HG03135 (cell line): ENCODE measurements around the gene CCDC73.
"Not testable (repeated sequence)": the region's sequence is repeated elsewhere in the genome, so short reads cannot be mapped to it uniquely, and the experiment has no call there.

Experiments
- ATAC-seq: cut with Tn5 transposase; IDR thresholded peaks from one replicate; pipeline ENCODE4 v1.9.1; 2021; ENCODE audit warnings: mild to moderate bottlenecking, moderate library complexity; ENCODE audit not compliant: unreplicated experiment

Gene CCDC73

DNA sequence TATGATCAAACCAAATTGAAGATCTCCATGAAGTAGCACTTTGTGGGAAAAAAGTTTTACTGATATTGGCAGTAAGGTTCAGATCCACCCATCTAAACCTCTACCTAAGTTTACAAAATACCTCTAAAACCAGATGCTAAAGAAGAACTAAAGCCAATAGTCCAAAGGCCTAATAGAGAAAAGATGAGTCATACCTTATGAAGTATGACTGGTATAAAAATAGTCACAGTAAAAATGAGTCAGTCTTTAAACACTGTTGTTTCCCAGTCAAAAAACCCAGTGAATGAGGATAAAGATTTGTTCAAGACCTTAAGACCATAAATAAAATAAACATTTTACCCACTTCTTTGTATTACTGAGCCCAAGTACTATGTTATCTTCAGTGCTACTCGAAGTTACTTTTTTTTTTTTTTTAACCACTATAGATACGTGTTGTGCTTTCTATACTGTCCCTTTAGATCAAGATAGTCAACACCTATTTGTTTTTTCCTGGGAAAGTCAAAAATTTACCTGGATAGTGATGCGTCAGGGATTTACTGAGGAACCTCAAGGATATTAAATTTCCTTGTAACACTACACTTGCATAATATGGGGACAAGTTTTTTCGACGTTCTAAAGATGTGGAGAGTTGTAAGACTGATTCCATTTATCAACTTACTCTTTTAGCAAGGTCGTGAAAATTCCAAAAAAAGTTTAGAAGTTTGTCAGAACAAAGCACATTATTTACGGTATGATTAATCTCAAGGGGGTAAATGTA, 87.3 kb downstream of the CCDC73 start:
- peak; percentile 70 for ATAC-seq

DNA sequence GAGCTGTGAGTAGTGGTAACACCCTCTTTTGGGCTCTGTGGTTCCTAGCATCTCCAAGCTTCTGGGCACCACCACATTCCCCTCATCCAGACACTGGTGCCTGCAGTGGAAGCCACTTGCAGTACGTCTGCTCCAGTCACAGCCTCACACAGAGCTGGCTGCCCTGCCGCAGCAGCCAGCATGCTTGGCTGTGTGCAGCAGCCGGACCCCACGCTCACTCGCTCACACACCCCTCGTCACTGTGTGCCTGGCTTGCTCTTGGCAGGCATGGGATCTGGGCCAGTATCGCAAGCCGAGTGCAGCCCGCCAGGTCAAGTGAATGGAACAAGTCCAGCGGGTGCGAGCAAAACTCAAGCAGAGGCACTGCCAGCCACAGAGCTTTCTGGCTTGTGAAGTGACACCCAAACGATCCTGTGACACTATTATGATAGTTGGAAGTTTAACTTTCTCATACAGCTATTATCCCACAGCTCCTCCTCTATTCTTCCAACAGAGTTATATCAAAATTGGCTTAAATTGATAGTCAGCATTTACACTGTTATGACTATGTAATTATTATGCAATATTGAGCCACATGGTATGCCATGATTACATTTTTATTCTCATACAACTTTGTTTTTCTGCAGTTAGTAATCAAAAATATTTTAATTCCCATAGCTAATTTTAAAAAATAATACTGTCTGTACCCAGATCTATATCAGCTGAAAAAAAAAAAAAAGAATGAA, 89.0 kb downstream of the CCDC73 start:
- no peak for ATAC-seq

DNA sequence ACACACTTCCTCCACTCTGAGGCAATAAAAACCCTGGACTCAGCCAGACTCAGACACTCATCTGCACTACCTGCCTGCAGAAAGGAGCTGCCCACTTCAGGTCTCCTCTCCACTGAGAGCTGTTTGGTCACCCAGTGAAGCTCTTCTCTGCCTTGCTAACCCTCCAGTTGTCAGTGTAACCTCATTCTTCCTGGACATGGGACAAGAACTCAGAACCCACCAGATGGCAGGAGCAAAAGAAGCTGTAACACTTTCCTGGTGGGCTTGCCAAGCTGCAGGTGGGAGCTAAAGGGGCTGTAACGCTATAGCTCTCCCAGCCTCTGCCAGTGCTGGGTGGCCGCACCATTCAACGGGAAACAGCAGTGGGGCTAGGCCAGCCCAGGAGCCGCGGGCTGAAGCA, 89.7 kb downstream of the CCDC73 start:
- ATAC-seq: no peak

DNA sequence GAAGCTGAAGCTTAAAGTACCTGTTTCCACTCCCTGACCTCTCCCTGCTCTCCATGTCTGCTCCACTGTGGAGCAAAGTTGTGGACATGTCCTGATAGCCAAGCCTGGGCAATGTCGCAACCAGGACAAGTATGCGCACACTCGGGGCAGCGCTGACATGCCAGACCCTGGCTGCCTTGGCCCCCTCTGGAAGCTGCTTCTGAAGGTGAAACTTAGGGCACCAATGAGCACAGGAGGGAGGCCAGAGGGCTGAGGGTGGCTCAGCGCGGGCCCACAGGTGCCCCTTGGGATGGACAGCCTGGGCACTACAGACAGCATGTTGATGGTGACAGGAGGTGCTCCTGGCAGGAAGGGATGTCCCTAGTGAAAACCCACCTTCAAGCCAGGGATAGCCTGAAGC, 90.2 kb downstream of the CCDC73 start:
- no peak for ATAC-seq

DNA sequence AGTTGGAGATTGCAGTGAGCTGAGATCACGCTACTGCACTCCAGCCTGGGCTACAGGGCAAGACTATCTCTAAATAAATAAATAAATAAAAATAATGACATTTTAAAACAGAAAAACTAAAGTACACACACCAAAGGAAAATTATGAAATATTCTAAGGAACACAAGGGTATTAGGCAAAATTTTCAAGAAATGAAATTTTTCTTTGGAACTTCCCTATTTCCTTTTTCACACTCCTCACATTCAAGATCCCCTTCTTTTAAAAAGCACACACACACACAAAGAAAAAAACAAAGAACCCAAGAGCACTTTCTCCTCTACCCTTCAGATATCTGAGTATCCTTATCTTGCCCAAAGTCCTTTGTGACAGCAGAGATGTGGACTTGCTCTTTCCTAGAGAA, 92.8 kb downstream of the CCDC73 start:
- ATAC-seq: no peak

DNA sequence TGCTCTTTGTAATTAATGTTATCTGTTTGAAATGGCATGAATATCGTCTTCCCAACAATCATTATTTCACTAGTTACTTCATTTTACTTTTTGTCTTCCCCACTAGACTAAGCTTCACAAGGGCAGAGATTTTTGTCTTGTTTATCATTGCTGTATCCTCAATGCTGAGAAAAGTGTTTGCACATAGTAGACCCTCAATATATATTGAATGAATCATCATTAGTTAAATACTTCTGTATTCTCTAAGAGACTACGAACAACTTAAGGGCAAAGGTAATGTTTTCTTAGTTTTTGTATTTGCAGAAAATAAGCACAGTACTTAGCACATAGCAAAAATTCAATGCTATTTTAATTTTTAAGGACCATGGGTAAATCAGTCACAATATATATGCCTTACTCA, 95.9 kb downstream of the CCDC73 start:
- ATAC-seq: no peak

DNA sequence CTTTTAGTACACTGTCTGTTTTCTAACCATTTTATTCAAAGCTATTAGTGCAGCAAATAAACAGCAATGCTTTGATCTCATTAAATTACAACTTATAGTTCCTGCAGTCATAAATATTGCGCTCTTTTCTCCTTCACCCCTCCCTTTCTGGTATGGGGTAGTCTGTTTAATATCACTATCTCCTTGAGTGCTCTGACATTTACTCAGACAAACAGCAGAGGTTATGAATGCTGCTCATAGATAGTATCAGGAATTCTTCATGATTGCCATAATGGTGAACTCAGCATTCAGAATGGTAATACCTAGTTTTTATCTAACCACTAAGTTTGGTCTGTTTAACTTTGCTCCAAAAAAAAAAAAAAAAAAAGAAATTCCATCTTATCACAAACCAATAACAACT, 123.4 kb downstream of the CCDC73 start:
- no peak for ATAC-seq

DNA sequence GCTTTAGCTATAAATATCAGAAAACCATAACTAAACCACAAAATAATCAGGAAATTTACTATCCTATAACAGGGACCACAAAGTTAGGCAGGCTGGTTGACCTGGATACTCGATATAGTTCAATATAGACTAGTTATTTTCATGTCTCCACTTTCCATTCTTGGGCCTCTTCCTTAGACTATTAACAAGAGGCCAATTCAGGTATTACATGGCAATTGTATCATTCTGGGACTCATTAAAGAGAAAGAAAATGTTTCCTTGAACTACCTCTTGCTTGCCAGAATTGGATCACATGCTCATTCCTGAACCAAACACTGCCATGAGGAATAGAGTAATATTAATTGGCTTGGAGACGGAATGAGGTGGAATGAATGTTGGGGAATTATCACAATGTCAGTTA, 134.8 kb downstream of the CCDC73 start:
- no peak for ATAC-seq

DNA sequence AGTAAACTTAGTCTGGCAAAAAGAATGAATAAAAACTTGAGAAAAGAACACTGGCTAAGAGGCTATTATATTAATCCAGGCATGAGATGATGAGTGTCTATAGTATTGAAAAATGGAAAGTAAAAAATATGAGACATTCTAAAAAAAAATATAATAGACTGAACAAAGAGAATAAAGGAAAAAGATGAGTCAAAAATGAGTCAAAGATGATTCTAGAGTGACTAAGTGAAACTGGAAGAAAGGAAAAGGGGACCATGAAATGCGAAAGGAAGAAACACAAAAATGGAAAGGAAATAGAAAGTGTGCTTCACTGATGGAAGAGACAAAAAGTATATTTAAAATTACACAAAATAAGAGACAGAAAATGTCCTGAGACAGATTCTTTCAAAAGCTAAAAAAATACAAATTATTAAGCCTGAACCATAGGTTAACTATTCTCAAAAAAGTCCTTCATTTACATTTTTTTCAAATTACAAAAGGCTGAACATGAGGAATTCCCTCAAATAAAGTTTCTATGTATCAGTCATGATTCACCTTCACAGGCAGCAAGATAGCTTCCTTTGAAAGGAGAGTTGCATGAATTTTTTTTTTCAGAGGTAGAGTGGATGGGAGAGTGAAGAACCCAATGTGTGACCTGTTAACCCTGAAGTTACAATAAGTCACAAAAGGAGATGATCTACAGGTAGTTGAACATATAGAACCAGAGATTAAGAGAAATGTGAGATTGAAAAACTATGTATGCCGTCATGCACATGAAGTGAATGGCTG, 135.6 kb downstream of the CCDC73 start:
- no peak for ATAC-seq

DNA sequence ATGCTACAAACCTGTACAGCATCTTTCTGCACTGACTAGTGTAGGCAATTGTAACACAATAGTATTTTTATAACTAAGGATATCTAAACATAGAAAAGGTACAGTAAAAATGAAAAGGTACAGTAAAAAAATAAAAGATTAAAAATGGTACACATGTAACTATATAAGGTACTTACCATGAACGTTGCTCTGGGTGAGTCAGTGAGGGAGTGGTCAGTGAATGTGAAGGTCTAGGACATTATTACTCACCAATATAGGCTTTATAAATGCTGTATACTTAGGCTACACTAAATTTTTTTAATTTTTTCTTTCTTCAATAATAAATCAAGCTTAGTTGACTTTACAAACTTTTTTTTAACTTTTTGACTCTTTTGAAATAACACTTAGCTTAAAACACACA, 150.9 kb downstream of the CCDC73 start:
- no peak for ATAC-seq

DNA sequence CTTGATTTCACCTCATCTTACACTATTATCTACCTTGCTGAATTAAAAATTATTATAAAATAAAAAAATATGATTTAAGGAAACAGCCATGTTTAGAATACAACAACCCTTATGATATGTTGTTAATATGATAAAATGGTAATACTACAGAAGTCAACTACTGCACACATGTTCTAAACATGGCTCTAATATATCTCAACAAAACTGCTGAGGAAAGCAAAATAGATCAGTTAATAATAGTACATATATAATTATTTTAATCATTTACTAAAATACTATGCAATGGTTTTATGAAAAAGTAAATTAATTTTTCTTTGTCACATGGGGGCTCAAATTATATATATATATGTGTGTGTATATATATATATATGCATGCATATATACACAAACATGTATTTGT, 153.1 kb downstream of the CCDC73 start:
- no peak for ATAC-seq

DNA sequence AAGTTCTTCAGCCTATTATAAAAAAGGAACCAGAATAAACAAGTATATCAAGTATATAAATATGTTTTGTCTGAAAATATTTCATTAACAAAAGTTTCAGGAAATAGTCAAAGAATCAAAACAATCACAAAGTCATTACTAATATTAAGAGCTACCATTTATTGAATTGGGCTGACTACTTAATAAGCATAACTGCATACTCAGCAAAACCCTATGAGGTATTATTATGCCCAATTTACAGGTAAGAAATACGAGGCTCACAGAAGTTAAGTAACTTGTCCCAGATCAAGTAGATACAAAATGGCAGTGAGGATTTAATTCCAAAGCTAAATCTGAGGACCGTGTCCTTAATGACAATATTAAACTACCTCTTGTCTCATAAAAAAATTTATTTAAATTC, 158.6 kb downstream of the CCDC73 start:
- ATAC-seq: no peak

DNA sequence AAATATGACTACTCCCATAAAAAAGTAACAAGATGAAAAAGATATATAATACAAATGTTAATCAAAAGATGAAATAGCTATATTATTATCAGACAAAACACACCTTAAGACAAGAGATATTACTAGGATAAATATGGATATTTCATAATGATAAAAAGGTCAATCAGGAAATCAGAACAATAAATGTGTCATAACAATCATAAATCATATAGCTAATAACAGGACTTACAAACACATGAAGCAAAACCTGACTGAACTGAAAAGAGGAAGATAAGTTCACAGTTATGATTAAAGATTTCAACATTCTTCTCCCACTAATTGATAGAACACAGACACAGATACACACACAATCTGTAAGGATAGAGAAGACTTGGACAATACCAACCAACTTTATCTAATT, 163.6 kb downstream of the CCDC73 start:
- ATAC-seq: no peak

DNA sequence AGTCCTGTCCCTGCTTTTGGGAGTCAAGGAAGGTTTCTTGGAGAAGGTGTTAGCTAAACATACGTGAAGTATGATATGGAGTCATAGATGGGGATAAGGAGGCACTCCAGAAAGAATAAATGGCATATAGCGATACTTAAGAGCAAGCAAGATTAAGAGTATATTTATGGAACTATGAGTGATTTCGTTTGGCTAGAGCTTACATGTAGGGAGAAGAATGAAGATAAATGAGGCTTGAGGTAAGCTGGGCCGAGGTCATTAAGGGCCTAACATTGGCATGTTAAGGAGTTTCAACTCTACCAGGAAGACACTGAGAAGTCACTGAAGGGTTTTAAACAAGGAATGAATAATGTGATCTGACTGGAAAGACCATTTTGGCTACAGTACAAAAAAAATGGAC, 177.6 kb downstream of the CCDC73 start:
- ATAC-seq: no peak

DNA sequence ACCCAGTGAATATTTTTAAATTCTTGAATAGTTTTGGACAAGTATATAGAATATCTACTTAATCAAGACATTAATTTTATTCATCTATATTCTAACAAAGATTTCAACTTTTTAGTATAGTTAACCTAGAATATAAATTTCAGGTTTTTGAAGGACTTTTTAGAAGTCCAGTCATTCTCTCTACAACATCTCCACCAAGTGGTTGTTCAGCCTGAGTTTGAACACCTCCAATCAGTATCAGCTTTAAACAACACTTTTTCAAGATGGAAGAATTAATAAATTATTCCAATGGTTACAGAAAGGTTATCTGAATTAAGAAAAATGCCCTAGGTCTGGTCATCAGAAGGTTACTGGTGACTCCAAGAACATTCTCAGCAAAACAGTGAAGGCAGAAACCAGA, 179.0 kb downstream of the CCDC73 start:
- no peak for ATAC-seq

DNA sequence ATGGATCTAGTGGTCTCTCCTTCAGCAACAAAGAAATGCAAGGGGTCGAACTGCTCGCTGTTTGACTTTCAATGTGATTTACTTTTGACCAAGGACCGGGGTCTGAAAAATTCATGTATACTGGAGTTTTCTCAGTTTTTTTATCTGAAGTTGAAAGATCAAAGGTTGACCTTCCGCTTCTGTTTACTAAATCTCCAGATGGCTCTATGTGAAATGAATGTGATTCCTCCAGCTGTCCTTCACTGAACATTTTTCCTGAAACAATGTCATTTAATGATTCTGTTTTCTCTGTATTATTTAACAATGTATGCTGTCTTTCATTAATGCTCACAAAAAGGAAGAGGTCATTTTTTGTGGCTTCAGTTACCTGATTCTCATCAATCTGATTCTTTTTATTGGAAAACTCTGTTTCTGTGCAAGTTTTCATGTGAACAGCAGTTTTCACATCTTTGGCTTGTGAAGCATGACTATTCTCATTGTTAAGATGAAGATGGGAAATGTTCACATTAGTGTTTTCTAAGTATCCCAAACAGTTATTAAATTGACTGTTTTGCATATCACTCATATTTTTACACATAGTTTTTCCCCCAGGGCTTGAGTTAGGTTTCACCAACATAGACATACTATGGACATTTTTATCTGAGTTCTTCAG, 180.8 kb downstream of the CCDC73 start:
- ATAC-seq: no peak

DNA sequence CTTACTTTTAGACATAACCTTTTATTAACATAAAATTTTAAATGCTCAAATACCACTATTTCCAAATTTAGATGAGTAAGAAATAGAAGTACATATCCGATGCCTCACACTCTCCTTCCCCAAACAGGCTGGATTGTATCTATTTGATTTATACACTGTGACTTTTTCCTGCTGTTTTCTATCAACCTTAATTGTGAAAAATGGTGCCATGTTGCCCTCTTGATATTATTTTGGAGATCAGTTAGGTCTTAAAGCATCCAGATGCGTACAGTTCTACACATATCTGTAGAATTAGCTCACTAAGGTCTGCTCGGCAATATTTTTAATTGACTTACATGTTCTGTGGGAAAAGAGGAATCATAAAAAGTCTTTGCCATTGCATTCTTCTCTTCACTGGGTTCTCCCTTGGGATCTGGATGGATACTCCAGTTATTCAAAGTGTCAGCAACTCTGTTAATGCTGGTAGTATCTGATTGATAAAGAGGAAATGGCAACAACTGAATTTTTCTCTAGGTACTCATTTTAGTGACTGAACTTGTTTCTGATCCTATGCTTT, 183.6 kb downstream of the CCDC73 start:
- ATAC-seq: no peak

DNA sequence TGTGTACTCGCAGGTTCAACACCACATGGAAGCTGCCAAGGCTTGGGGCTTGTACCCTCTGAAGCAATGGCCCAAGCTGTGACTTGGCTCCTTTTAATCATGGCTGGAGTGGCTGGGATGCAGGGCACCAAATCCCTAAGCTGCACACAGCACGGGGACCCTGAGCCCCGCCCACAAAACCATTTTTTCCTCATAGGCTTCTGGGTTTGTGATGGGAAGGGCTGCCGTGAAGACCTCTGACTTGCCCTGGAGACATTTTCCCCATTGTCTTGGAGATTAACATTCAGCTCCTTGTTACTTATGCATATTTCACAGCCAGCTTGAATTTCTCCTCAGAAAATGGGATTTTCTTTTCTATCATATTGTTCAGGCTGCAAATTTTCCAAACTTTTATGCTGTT, 185.6 kb downstream of the CCDC73 start:
- ATAC-seq: not testable (repeated sequence)

DNA sequence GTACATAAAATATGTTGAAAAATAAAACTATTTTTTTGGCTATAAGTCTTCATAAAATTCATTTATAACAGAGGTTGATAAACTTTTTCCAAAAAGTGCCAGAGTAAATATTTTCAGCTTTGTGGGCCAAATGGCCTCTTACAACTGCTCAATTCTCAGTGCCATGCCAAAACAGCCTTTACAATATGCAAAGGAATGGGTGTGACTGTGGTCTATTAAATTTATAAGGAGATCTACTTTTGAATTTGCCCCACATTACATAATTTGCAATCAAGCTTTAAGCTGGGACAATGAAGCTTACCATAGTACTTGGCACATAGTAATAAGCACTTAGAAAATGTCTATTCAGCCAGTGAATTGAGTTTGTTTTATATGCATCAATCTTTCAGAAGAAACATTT, 188.2 kb downstream of the CCDC73 start:
- no peak for ATAC-seq

DNA sequence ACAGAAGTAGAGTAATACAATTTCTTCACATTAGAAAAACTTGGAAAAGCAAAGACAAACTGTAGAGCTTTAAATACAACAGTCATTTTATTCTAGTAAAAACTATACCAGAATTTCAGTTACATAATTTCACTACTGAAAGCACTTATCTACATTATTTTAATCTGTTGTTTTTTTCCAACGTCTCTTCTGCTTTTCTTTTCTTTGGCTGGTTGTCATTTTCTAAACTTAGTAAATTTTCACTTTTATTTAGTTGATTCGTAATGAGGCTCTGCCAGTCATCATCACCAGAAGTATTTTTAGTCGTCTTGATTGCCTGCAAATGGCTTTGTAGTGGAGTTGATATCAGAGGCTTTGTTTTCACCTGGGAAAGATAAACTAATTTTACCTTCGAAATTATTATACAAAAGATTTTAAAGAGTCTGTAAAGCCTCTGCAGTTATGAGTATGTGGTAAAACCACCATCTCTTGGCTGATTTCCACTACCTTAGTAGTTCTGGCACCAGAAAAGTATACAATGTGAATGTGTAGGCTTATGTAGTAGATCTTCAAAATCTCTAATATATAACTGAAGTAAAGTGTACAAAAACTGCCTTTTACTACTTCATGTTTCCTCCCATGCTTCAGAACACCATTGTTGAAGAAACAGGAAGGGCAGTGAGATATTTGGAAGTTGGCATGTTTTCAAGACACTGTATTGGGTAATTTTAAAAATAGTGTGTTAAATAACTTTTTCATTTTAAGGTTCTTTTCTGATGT, 191.6 kb downstream of the CCDC73 start:
- ATAC-seq: no peak
